ENCODE measurements around the gene ENG.

The ENG gene

DNA sequence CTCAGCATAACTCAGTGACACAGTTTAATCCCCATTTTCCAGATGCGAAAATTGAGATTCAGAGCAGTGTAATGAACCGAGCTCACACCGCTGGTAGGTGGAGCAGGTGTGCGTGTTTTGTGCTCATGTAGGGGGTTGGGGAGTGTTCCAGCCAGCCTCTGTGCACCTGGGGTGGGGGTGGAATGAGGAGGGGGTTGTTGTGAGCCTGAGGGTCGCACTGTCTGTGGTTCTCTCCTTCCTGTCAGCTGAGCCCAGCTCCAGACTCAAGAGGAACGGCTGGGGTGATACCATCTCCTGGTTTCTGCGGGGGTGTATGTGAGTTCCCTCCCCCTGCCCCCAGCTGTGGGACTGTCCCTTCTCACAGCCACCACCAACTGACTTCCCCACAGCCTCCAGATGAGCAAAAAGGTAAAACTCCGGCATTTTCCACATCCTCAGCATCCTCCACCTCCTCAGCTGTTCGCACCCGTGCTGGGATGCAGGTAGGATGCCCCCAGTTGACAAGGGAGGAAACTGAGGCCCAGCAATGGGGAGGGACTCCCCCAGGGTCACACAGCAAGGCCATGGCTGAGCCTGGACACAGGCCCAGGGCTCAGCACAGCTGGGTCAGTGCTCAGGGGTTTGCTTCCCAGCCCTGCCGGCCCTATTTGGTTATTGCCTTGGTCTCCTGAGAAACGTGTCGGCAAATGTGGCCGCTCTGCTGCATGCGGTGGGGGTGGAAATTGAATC, 78.1 kb downstream of the ENG start:
- peak; percentile 66 for DNase-seq (ENCODE audit: low read depth)

DNA sequence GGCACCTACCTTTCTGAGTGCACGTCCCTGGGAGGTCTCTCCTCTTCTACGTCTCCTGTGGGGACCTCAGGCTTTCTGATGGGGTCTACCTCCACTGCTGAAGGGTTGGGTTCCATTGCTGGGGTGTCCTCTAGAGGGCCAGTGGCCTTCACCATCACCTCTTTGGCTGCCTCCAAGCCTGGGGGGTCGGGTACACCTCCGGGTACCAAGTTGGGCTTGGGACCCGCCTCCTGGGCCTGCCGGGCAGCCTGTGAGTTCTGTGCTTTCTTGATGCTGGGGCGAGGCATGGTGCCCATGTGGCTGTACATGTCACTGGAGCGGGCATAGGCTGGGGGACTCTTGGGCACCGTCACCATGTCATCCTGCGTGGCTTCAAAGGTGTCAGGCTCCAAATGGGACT, 80.5 kb downstream of the ENG start:
- no peak for DNase-seq (ENCODE audit: low read depth)

DNA sequence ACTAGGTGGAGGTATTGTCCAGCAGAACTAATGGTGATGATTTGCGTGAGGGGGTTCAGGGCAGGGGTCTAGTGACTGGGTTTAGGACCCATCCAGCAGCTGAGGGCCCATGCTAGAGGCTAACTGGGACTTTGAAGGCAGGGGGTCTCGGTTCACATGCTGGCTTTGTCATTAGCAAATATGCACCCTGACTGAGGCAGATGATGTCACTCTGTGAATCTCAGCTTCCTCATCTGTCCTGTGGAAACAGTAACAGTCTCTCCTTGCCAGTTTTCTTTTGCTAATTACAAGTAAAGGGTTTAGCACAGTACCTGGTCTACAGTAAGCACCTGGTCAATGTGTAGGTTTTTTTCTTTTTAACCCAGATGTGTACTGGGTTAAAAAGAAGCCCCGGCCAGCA, 81.2 kb downstream of the ENG start:
- no peak for DNase-seq (ENCODE audit: low read depth)

DNA sequence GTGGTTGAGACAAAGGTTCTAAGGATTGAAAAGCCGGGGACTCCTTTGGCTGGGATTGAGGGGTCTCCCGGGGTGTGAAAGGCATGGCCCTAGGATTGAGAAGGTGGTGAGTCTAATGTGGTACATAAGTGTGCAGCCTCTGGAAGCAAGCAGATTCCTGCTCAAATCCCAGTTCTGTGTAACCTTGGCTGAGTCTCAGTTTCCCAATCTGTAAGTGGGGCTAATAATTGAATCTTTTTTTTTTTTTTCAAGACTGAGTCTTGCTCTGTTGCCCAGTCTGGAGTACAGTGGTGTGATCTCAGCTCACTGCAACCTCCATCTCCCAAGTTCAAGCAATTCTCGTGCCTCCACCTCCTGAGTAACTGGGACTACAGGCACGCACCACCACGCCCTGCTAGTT, 81.9 kb downstream of the ENG start:
- no peak for DNase-seq (ENCODE audit: low read depth)

DNA sequence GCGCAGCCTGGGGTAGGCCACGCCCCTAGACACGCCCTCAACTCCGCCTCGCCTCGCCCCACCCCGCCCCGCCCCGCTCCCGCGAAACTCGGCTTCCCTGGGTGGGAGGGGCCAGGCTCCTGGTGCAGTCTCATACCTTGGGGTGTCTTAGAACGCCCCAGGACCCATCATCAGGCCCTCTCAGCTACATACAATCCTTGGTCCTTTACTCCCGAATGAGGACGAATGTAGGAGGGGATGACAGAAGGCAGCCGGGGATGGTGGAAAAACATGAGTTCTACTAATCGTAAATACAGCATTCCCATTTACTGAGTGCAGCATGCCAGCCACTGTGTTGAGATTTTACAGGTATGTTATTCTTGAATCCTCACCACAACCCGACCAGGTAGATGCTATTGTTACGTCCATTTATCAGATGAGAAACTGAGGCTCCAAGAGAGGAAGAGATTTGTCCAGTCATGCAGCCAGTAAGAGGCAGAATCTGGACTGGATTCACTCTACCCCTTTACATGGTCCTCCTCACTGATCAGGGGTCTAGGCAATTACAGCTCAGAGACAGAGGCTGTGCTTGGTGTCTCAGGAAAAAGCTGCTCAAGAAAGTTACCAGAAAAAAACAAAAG, 82.8 kb downstream of the ENG start:
- no peak for DNase-seq (ENCODE audit: low read depth)

DNA sequence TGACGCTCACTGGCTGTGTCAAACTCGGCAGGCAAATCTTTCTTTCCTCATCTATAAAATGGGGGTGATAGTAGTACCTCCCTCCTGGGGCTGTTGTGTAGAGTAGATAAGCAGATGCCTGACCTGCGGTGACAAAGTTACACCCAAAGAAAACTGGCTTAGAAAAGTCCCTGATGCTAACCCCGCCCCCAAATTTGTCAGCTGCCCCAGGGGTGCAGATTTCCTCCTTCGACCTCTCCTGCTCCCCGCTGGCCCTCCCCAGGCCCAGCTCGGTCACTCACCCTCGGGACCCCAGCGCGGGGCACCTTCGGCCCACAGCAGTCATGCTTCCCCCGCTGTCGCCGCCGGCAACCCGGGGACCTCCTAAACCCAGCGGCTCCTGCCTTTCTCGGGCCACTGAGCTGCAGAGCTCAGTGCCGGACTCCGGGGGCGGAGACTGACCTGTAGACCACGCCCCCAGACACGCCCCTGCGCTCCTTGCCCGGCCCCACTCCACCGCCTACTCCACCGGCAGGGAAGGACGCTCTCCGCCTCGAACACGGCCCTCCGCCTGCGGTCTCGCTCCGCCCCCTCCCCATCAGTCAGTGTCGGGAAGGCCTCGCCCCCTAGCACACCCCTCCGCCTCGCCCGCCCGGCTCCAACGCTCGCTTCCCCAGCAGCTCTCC, 83.4 kb downstream of the ENG start:
- peak; percentile 95 for DNase-seq (ENCODE audit: low read depth)

DNA sequence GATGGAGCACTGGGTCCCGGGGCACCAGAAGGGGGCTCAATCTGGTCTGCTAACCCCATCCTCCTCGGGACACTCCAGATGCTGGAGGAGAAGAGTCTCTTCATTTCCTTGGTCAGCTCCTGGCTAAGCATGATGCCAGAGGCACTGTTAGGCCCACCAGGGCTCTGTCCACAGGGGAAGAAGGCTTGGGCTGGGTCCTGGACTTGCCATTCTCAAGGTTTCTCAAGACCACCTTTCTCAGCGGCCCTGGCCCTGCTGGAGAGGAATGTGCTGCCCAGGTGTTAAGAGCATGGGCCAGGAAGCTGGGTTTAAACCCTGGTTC, 83.9 kb downstream of the ENG start:
- no peak for DNase-seq (ENCODE audit: low read depth)

DNA sequence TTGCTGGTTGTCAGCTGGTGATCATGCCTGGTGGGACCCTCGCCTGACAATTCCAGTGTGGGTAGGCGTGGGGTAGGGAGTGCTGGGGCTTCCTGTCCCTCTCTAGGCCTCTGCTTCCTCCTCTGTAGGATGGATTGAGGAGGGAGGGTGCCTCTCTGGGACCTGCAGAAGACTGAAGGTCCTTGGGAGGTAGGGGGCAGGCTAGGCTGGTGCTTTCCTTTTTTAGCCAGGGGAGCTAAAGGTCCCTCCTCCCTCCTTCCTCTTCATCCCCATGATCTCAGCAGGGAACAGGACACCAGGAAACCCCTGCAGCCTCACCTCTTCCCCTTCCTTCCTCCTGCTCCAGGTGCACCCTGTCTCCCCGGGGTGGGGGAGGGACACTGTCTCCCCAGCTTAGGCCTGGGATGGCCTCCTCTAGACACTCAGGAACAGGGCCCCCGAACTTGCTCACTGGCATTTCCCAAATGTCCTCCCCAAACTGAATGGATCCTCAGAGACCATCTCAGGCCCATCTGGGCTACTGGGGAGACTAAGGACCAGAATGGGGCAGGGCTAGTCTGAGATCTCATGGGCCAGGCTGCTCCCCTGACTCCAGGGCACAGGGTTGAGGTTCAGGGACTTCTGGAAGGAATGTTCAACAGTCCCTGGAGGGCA, 84.4 kb downstream of the ENG start:
- no peak for DNase-seq (ENCODE audit: low read depth)

DNA sequence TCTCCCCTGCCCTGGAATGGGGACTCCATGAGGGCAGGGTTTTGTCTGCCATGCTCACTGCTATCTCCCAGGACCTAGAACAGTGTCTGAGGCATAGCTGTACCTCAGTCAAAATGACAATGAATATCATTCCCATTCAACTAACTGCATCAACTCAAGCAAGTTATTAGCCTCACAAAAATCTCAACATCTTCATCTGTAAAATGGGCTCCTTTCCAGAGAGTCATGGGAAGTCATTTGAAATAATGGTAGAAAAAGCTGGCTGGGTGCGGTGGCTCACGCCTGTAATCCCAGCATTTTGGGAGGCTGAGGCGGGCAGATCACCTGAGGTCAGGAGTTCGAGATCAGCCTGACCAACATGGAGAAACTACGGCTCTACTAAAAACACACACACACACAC, 85.4 kb downstream of the ENG start:
- DNase-seq (ENCODE audit: low read depth): no peak

DNA sequence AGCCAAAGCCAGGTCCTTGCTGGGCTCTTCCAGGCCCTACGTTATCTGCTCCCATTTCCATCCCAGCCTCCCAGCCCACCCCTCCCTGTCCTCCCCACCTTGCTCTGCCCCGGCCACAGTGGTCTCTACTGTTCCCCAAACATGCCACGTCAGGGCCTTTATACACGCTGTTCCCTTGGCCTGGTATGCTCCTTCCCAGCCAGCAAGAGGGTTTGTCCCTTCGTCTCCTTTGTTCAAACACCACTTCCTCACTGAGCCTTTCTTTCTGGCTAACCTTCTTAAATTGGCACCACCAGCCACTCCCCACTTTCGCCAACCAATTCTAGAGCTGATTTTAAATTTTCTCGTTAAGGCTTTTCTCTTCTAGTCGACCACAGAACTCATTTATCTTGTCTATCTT, 85.8 kb downstream of the ENG start:
- no peak for DNase-seq (ENCODE audit: low read depth)

DNA sequence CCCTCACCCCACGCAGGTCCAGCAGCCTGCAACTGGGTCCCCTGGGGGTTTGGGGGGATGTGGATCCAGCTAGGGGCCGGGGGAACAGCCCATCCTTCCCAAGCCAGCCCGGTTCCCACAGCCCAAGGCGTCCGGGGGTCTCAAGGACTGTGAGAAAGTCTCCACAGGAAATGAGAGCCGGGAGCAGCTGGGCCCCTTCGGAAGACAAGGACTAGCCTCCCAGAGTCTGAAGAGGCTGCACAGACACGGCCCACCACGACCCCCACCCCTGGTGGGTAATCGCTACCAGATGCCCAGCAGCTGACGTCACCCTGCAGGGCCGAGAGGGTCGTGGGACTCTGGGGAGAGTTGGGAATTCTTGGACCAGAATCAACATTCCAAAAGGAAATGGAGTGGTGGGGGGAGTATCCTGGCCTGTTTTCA, 86.5 kb downstream of the ENG start:
- no peak for DNase-seq (ENCODE audit: low read depth)

DNA sequence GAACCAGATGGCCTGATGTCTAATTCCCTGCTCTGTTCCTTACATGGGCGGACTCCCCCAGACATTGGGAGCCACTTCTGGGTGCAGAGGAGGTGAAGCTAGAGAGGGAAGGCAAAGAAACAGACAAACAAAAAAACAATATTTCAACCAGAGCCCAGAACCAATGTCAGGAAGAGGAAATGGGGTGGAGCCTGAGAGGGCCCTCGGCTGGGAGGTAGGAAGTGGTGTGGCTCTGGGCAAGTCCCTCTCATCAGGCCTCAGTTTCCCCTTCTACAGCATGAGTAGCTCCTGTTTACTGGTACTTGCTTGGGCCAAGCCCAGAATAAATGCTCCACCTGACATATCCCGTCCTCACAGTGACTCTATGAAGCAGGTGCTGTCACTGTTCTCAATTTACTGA, 87.0 kb downstream of the ENG start:
- no peak for DNase-seq (ENCODE audit: low read depth)

DNA sequence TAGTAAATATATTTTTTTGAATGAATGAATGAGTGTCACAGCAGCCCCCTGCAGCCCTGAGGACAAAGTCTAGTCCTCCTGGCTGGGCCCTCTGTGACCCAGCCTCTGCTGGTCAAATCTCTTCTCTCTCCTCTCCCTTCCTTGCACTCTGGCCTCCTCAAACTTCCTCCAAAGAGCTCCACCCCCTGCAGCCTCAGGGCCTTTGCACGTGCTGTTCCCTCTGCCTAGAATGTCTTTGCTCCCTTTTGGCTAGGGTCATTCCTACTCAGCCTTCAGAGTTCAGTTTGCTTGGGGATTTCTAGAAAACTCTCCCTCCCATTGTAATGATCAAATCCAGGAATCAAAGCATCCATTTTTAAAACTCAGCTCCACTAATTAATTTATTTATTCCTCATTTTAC, 89.0 kb downstream of the ENG start:
- DNase-seq (ENCODE audit: low read depth): no peak

Measured in stimulated activated CD8-positive, alpha-beta memory T cell treated with anti-CD3 and anti-CD28 coated beads, Interleukin-4, amount 100 ng/mL, for 24 hours (primary cell).